Mucosa of stomach (tissue), 1 donor: ENCODE results near the gene TIMM13.

Experiments
- H3K27me3 ChIP-seq: one replicate; pipeline ENCODE4 v1.7.0; 2013; ENCODE audit warnings: mild to moderate bottlenecking, low read length; ENCODE audit not compliant: control insufficient read depth, insufficient read depth
- H3K36me3 ChIP-seq: one replicate; pipeline ENCODE4 v1.7.0; 2013; ENCODE audit warnings: low read length; ENCODE audit not compliant: control insufficient read depth, insufficient read depth
- H3K4me1 ChIP-seq: one replicate; pipeline ENCODE4 v1.7.0; 2013; ENCODE audit warnings: mild to moderate bottlenecking, low read length; ENCODE audit not compliant: control insufficient read depth, insufficient read depth
- H3K4me3 ChIP-seq: one replicate; pipeline ENCODE4 v1.7.0; 2013; ENCODE audit warnings: low read length
- H3K9ac ChIP-seq: one replicate; pipeline ENCODE4 v1.7.0; 2013; ENCODE audit warnings: mild to moderate bottlenecking, low read length, moderate library complexity
- H3K9me3 ChIP-seq: one replicate; pipeline ENCODE4 v1.7.0; 2013; ENCODE audit warnings: mild to moderate bottlenecking, low read length, moderate library complexity; ENCODE audit not compliant: control insufficient read depth
- donor health status: Pancreatic carcinoma.

Gene TIMM13

GRCh38 chr19:2376784-2377519, 50.4 kb downstream of the TIMM13 start:
- Histone ChIP-seq H3K9me3 (no peaks in the 10 kb centered on the region), H3K4me3 (no peak overlapping the region), H3K4me1 (no peaks in the 10 kb centered on the region), H3K36me3 (no peaks in the 10 kb centered on the region), H3K9ac (no peak overlapping the region), H3K27me3 (peaks cover 8% of the 10 kb centered on the region)
